PC-9 (cell line): ENCODE measurements around the gene CREM. TPM values are rescaled to one million over a fixed set of nuclear protein-coding genes. Genes with fewer than 3 reads are reported as not detected.

Experiments used
- BruUV-seq: library from RNA; stranded (reverse); fragments of 400-500 nt; replicated peaks from 2 replicates; lab custom pipeline; 2021; lab: Mats Ljungman, UMichigan
- CTCF ChIA-PET: fragments of 300-600 bp; sonication (Branson Sonifier 250); formaldehyde crosslinking; loops from one replicate; lab custom pipeline; 2022; ENCODE audit warnings: antibody characterized with exemption; lab: Charles Lee
- POLR2A ChIA-PET: fragments of 300-600 bp; sonication (Branson Sonifier 250); formaldehyde crosslinking; loops from one replicate; lab custom pipeline; 2022; ENCODE audit warnings: antibody characterized with exemption; ENCODE audit not compliant: unreplicated experiment; lab: Charles Lee
- DNase-seq, 2 experiments: peaks; one replicate each; pipeline versions ENCODE4 v3.0.0 to v3.0.0-alpha.2; 2015 to 2022; ENCODE audit warnings: mixed read lengths in 1 of 2
- H2AFZ ChIP-seq: fragments of 200-600 bp; sonication (generic); 2 replicates; pipeline ENCODE4 v1.8.1; 2017; ENCODE audit warnings: antibody characterized with exemption
- H3F3A ChIP-seq: fragments of 200-600 bp; sonication (generic); 2 replicates; pipeline ENCODE4 v1.8.1; 2017; ENCODE audit warnings: antibody characterized with exemption, mild to moderate bottlenecking, low read depth; ENCODE audit not compliant: insufficient read depth
- H3K27ac ChIP-seq: fragments of 200-600 bp; sonication (generic); 2 replicates; pipeline ENCODE4 v1.6.1; 2016; ENCODE audit warnings: mixed run types
- H3K27me3 ChIP-seq: fragments of 200-600 bp; sonication (generic); 2 replicates; pipeline ENCODE4 v1.6.1; 2016; ENCODE audit warnings: low read depth, mixed run types; ENCODE audit not compliant: insufficient read depth
- H3K36me3 ChIP-seq: fragments of 200-600 bp; sonication (generic); 2 replicates; pipeline ENCODE4 v1.6.1; 2016; ENCODE audit warnings: low read depth, mixed run types
- H3K4me1 ChIP-seq: fragments of 200-600 bp; sonication (generic); replicated peaks from 2 replicates; pipeline ENCODE4 v1.6.1; 2016; ENCODE audit warnings: mixed run types; ENCODE audit not compliant: insufficient read depth
- H3K4me2 ChIP-seq: fragments of 200-600 bp; sonication (generic); 2 replicates; pipeline ENCODE4 v1.6.1; 2017; ENCODE audit warnings: mixed run types
- H3K4me3 ChIP-seq: fragments of 200-600 bp; sonication (generic); 2 replicates; pipeline ENCODE4 v1.6.1; 2016; ENCODE audit warnings: mixed run types
- H3K79me2 ChIP-seq: fragments of 200-600 bp; sonication (generic); 2 replicates; pipeline ENCODE4 v1.6.1; 2017; ENCODE audit warnings: low read depth, mixed run types
- H3K9me2 ChIP-seq: fragments of 200-600 bp; sonication (generic); 2 replicates; pipeline ENCODE4 v1.8.1; 2017; ENCODE audit warnings: mild to moderate bottlenecking; ENCODE audit not compliant: insufficient read depth
- H3K9me3 ChIP-seq: fragments of 200-600 bp; sonication (generic); 2 replicates; pipeline ENCODE4 v1.8.1; 2016; ENCODE audit warnings: low read depth; ENCODE audit not compliant: insufficient read depth
- H4K20me1 ChIP-seq: fragments of 200-600 bp; sonication (generic); 2 replicates; pipeline ENCODE4 v1.8.1; 2017; ENCODE audit not compliant: insufficient read depth
- CTCF ChIP-seq: fragments of 200-600 bp; sonication (generic); conservative IDR thresholded peaks from 2 replicates; pipeline ENCODE4 v1.6.1; 2017; ENCODE audit warnings: mixed run types, antibody characterized with exemption, mild to moderate bottlenecking, moderate library complexity
- EZH2 ChIP-seq: fragments of 200-600 bp; sonication (generic); IDR thresholded peaks from 2 replicates; pipeline ENCODE4 v1.8.0; 2017; ENCODE audit warnings: antibody characterized with exemption, low read depth
- intact Hi-C: fragments of 100-400 bp; cut with micrococcal nuclease; formaldehyde crosslinking; loops from one replicate; pipeline ENCODE4 v1.10.0; 2022; ENCODE audit not compliant: unreplicated experiment
- total RNA-seq: library from RNA; stranded (reverse); gene quantifications from 2 replicates; pipeline ENCODE4 v1.2.3, GENCODE V29; 2021

Gene CREM
- total RNA-seq, 1 experiment from 2014 or later = 25.6 TPM

GRCh38 chr10:35188954-35189353 is 62.3 kb downstream of the CREM start:
- no peaks in the 10 kb centered on the region for H3K4me1 ChIP-seq
- CTCF ChIA-PET = no interaction called here

GRCh38 chr10:35191523-35191922 is 64.9 kb downstream of the CREM start:
- Histone ChIP-seq H4K20me1 (no peaks in the 10 kb centered on the region), H3K36me3 (no peaks in the 10 kb centered on the region), H3K27me3 (no peaks in the 10 kb centered on the region), H3F3A (peaks cover 17% of the 10 kb centered on the region; the same call in 1 of the 2 replicates), H3K4me1 (peaks cover 11% of the 10 kb centered on the region; the same call in 1 of the 2 replicates), H3K4me2 (no peak overlapping the region), H3K27ac (no peak overlapping the region), H2AFZ (no peak overlapping the region), H3K4me3 (no peak overlapping the region), H3K79me2 (no peaks in the 10 kb centered on the region), H3K9me2 (no peaks in the 10 kb centered on the region), H3K9me3 (no peaks in the 10 kb centered on the region)
- BruUV-seq = no TSS peak
- CTCF ChIA-PET = no interaction called here
- TF ChIP-seq CTCF (no peak), EZH2 (no peak)
- POLR2A ChIA-PET = no interaction called here
- no peak for DNase-seq
- intact Hi-C loops = no loop called here

More at GRCh38 chr10:35188954-35189353, 62.3 kb downstream of the CREM start:
- intact Hi-C loops = no loop called here
- no peaks in the 10 kb centered on the region for H3K9me2 ChIP-seq
- H3K9me3 ChIP-seq = no peaks in the 10 kb centered on the region
- no peaks in the 10 kb centered on the region for H3F3A ChIP-seq
- no peaks in the 10 kb centered on the region for H3K79me2 ChIP-seq
- H3K4me3 ChIP-seq = no peak overlapping the region
- H2AFZ ChIP-seq = no peak overlapping the region
- no peaks in the 10 kb centered on the region for H3K36me3 ChIP-seq
- POLR2A ChIA-PET = no interaction called here
- BruUV-seq = no TSS peak
- H3K27ac ChIP-seq = no peak overlapping the region
- DNase-seq = no peak
- no peak for TF ChIP-seq CTCF
- no peak for TF ChIP-seq EZH2
- H3K4me2 ChIP-seq = no peak overlapping the region
- no peaks in the 10 kb centered on the region for H3K27me3 ChIP-seq
- H4K20me1 ChIP-seq = no peaks in the 10 kb centered on the region

- TF ChIP-seq EZH2 (no peak), CTCF (no peak)
- CTCF ChIA-PET = no interaction called here
- no peaks in the 10 kb centered on the region for H3K9me2 ChIP-seq
- POLR2A ChIA-PET = interaction anchor here (0.7 kb wide), 1 partner anchor 51 kb away, joined by 4 read pairs; no protein-coding TSS in a partner anchor
- H3K27me3 ChIP-seq = no peaks in the 10 kb centered on the region
- intact Hi-C loops = no loop called here
- no peaks in the 10 kb centered on the region for H3K9me3 ChIP-seq
- no peak overlapping the region for H2AFZ ChIP-seq
- H4K20me1 ChIP-seq = no peaks in the 10 kb centered on the region
- peaks cover 12% of the 10 kb centered on the region; the same call in 1 of the 2 replicates for H3K4me1 ChIP-seq
- DNase-seq = no peak
- no TSS peak for BruUV-seq
- peaks cover 22% of the 10 kb centered on the region; the same call in 1 of the 2 replicates for H3F3A ChIP-seq
- H3K4me3 ChIP-seq = no peak overlapping the region
- H3K27ac ChIP-seq = no peak overlapping the region
- no peak overlapping the region for H3K4me2 ChIP-seq
- H3K79me2 ChIP-seq = no peaks in the 10 kb centered on the region
- H3K36me3 ChIP-seq = no peaks in the 10 kb centered on the region
These were observed 66.1 kb downstream of the CREM start for GRCh38 chr10:35192645-35193249.
